ENCODE results near the gene AGR3. TPM values are rescaled to one million over a fixed set of nuclear protein-coding genes. Genes with fewer than 3 reads are reported as not detected.

AGR3 gene
- total RNA-seq, 1 experiment from 2014 or later = not detected

DNA sequence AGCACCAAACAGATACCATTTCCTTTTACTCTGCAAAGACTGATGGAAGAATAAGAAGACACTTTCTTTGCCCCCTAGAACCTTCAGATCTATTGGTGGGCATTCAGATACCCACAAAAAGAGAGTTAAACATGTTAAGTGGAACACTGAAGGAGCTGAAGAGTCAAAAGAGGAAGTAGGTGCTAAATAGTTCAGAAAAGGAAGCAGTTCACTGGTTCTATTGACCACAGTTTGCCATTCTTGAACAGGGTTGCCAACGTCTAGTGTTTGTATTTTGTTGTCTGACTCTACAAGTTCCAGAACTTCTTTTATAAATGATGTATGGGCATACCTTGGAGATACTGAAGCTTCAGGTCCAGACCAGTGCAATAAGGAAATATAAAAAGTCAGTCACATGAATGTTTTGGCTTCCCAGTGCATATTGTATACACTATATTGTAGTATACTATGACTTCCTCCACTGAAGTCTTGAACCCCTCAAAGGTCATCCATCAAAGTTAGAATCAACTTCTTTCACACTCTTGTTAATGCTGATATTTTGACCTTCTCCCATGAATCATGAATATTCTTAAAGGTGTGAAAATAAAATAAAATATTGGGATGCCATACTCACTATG lies 47.5 kb upstream of the AGR3 start (continued):
- TF ChIP-seq RAD21 (IDR thresholded peaks at IDR 0.05; ENCODE audit: low read depth) = no peak

GRCh38 chr7:16926861-16927260 lies 45.1 kb upstream of the AGR3 start:
- no peaks in the 10 kb centered on the region for H3K27me3 ChIP-seq (ENCODE audit: insufficient read depth, low read length)
- H3K27ac ChIP-seq (ENCODE audit: low read depth, low read length) = no peak overlapping the region
- no peak overlapping the region for H3K4me3 ChIP-seq (replicated peaks in 1 of 2; ENCODE audit: low read depth in 1 of 2, low read length in 2 of 2)
- intact Hi-C loops (cut with micrococcal nuclease) = loop anchor here (1.0 kb wide), 1 partner anchor 719 kb away; no protein-coding TSS in a partner anchor
- BruUV-seq (replicated peaks) = no TSS peak
- no peak overlapping the region for H2AFZ ChIP-seq (ENCODE audit: low read depth, low read length, poor library complexity, severe bottlenecking)
- no peak overlapping the region for H3K9ac ChIP-seq (ENCODE audit: low read length)
- H3K79me2 ChIP-seq (ENCODE audit: insufficient read depth, low read length) = no peaks in the 10 kb centered on the region
- no peaks in the 10 kb centered on the region for H3K9me2 ChIP-seq (ENCODE audit: insufficient read depth)
- no peak for DNase-seq (ENCODE audit: low read depth, low spot score)
- ChIA-PET RAD21 (ENCODE audit: low non-redundant PET in 1 of 2, low total read pairs in 2 of 2, uncharacterized antibody in 2 of 2, unreplicated experiment in 2 of 2) (no interaction called here), POLR2A (no interaction called here), CTCF (interaction anchor here (1.0 to 1.1 kb wide), 2 partner anchors 126 to 720 kb away, joined by 3 to 9 read pairs; no protein-coding TSS in a partner anchor)
- ATAC-seq = no peak
- TF ChIP-seq TCF7L2 (IDR thresholded peaks at IDR 0.05; ENCODE audit: borderline replicate concordance, extremely low read depth, insufficient read depth, insufficient read length) (no peak), EZH2 (IDR thresholded peaks at IDR 0.05) (no peak), JUND (IDR thresholded peaks at IDR 0.05) (no peak), ZNF274 (IDR thresholded peaks at IDR 0.05; ENCODE audit: low read depth, low read length) (no peak), ZFX (IDR thresholded peaks at IDR 0.05) (no peak), SRF (IDR thresholded peaks at IDR 0.05; ENCODE audit: low read depth) (no peak), FOSL1 (IDR thresholded peaks at IDR 0.05; ENCODE audit: low read depth) (no peak), CEBPB (IDR thresholded peaks at IDR 0.05; ENCODE audit: low read depth) (no peak), POLR2AphosphoS5 (IDR thresholded peaks at IDR 0.05; ENCODE audit: low read depth, low read length) (no peak), SIN3A (IDR thresholded peaks at IDR 0.05; ENCODE audit: low read depth) (no peak), SP1 (IDR thresholded peaks at IDR 0.05; ENCODE audit: low read depth) (no peak), ELF1 (IDR thresholded peaks at IDR 0.05; ENCODE audit: borderline replicate concordance, low read depth) (no peak), MAX (IDR thresholded peaks at IDR 0.05) (no peak), ATF3 (IDR thresholded peaks at IDR 0.05) (no peak), RAD21 (IDR thresholded peaks at IDR 0.05; ENCODE audit: low read depth) (no peak), EZH2phosphoT487 (IDR thresholded peaks at IDR 0.05; ENCODE audit: borderline replicate concordance) (no peak)
- TF ChIP-seq, protein P1, sequence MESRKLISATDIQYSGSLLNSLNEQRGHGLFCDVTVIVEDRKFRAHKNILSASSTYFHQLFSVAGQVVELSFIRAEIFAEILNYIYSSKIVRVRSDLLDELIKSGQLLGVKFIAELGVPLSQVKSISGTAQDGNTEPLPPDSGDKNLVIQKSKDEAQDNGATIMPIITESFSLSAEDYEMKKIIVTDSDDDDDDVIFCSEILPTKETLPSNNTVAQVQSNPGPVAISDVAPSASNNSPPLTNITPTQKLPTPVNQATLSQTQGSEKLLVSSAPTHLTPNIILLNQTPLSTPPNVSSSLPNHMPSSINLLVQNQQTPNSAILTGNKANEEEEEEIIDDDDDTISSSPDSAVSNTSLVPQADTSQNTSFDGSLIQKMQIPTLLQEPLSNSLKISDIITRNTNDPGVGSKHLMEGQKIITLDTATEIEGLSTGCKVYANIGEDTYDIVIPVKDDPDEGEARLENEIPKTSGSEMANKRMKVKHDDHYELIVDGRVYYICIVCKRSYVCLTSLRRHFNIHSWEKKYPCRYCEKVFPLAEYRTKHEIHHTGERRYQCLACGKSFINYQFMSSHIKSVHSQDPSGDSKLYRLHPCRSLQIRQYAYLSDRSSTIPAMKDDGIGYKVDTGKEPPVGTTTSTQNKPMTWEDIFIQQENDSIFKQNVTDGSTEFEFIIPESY (IDR thresholded peaks at IDR 0.05; ENCODE audit: extremely low read depth, insufficient replicate concordance, low read length) = no peak
- TF ChIP-seq, protein P2, sequence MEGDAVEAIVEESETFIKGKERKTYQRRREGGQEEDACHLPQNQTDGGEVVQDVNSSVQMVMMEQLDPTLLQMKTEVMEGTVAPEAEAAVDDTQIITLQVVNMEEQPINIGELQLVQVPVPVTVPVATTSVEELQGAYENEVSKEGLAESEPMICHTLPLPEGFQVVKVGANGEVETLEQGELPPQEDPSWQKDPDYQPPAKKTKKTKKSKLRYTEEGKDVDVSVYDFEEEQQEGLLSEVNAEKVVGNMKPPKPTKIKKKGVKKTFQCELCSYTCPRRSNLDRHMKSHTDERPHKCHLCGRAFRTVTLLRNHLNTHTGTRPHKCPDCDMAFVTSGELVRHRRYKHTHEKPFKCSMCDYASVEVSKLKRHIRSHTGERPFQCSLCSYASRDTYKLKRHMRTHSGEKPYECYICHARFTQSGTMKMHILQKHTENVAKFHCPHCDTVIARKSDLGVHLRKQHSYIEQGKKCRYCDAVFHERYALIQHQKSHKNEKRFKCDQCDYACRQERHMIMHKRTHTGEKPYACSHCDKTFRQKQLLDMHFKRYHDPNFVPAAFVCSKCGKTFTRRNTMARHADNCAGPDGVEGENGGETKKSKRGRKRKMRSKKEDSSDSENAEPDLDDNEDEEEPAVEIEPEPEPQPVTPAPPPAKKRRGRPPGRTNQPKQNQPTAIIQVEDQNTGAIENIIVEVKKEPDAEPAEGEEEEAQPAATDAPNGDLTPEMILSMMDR (IDR thresholded peaks at IDR 0.05 in 2 of 3, conservative IDR thresholded peaks at IDR 0.05 in 1 of 3; ENCODE audit: borderline replicate concordance in 1 of 3, insufficient read depth in 1 of 3, low read depth in 2 of 3, low read length in 2 of 3) = no peak
- H4K20me1 ChIP-seq (ENCODE audit: insufficient read depth) = no peaks in the 10 kb centered on the region
- H3K4me2 ChIP-seq (ENCODE audit: low read length) = no peak overlapping the region
- H3K9me3 ChIP-seq (ENCODE audit: control insufficient read depth in 1 of 2, insufficient read depth in 1 of 2, low read depth in 1 of 2, low read length in 2 of 2) = no peaks in the 10 kb centered on the region
- H3K36me3 ChIP-seq (ENCODE audit: control insufficient read depth in 1 of 2, insufficient read depth in 2 of 2, low read length in 2 of 2) = no peaks in the 10 kb centered on the region
- no peaks in the 10 kb centered on the region for H3K4me1 ChIP-seq (ENCODE audit: control insufficient read depth in 1 of 2, insufficient read depth in 2 of 2, low read length in 2 of 2)

Measured in HCT116 (cell line).